HG02938 (cell line): ENCODE measurements around the gene YIPF1.
"Not testable (repeated sequence)": the region's sequence is repeated elsewhere in the genome, so short reads cannot be mapped to it uniquely, and the experiment has no call there.

ENCODE experiments used
- ATAC-seq: cut with Tn5 transposase; IDR thresholded peaks from one replicate; pipeline ENCODE4 v1.9.1; 2021; ENCODE audit warnings: mild to moderate bottlenecking, moderate library complexity; ENCODE audit not compliant: unreplicated experiment

Gene YIPF1

DNA sequence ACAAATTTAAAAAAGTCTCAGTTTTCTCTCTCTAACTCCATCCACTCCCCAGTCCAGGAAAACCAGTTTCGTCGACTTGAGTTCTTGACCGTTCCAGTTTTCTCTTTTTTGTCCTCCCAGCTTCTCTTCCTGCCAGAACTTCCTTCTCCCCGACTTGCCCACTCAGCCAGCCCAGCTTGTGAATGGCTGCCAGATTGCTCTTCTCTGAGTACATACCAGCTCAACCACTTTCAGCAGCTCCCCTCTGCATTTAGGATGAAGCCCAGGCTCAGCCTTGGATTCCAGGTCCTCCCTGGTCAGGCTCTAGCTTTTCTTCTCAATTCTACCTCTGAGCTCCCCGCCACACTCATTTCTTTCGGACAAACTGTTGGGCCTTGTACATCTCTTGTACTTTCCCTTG is 5.8 kb upstream of the YIPF1 start:
- ATAC-seq, result no peak

DNA sequence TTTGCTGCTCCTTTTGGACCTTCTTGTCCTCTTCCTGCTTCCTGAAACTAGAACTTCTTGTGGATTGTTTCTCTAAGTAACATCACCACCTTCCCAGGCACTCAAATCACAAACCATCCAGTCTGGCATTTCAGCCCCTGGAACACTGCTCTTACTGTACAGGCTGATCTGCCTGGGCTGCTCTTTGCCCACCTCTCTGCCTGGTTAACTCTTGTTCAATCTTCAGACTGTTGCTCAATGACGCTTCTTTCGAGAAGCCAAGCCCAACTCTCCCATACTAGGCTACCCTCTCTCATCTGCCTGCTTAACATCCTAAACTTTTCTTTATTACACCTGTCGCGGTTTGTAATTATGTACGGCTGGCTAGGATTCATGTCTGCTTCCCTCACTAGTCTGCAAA is 5.0 kb upstream of the YIPF1 start:
- no peak for ATAC-seq

GRCh38 chr1:53893999-53894636 is 4.5 kb upstream of the YIPF1 start, which contains the start of gene DIO1:
DIO1 (plus strand) TSS chr1:53894187; CDS start chr1:53894211, 24 bp downstream.
- ATAC-seq, result no peak

GRCh38 chr1:53892911-53893310 is 3.3 kb upstream of the YIPF1 start:
- no peak for ATAC-seq

DNA sequence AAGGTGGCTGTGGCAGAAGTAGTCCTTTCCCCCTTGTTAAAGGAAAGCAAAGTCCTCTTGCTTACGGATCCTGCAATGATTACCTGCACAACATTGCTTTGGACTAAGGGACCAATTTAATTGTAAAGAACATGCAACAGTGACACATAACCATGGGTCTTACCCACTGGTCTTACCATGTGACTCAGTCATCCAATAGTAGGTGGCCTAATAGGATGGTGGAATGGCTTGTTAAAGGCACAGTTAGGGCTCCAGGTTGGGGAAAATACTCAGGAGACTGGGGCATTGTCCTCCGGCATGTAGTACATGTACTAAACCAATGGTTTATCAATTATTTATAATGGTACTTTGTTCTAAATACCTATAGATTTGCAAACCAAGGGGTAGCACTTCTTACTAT is 2.1 kb upstream of the YIPF1 start:
- no peak for ATAC-seq

- no peak for ATAC-seq
Observed at GRCh38 chr1:53891018-53891417, 1.4 kb upstream of the YIPF1 start.

- no peak for ATAC-seq
Observed at GRCh38 chr1:53890522-53890941, 935 bp upstream of the YIPF1 start.

DNA sequence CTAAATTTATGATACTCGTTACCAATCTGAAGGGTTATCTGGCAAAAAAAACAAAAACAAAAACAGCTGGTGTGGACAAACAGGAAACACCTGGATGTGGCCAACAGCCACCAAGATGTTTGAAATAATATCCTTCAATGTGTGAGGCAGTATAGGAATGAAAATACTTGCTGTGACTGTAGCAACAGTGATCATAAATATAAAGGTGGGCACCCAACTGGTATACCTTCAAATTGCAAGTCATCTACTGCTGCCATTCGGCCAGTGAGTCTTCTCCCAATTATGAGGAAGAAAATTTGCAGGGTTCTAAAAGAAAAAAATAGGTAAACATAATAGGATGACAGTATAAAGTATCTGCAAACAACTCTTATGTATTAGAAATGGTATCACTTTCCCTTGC is 916 bp downstream of the YIPF1 start:
- ATAC-seq, result no peak

DNA sequence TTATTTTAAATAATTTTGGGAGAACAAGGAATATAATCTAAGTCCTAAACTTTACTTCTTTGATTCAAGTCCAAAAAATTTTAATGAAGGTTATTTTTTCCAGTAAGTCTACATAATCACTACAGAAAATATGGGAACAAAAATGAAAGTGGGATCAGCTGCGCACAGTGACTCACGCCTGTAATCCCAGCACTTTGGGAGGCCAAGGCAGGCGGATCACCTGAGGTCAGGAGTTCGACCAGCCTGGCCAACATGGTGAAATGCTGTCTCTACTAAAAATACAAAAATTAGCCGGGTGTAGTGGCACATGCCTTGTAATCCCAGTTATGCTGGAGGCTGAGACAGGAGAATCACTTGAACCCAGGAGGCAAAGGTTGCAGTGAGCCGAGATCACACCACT is 6.0 kb downstream of the YIPF1 start:
- not testable (repeated sequence) for ATAC-seq

GRCh38 chr1:53881853-53882252 is 7.7 kb downstream of the YIPF1 start:
- ATAC-seq, result not testable (repeated sequence)

DNA sequence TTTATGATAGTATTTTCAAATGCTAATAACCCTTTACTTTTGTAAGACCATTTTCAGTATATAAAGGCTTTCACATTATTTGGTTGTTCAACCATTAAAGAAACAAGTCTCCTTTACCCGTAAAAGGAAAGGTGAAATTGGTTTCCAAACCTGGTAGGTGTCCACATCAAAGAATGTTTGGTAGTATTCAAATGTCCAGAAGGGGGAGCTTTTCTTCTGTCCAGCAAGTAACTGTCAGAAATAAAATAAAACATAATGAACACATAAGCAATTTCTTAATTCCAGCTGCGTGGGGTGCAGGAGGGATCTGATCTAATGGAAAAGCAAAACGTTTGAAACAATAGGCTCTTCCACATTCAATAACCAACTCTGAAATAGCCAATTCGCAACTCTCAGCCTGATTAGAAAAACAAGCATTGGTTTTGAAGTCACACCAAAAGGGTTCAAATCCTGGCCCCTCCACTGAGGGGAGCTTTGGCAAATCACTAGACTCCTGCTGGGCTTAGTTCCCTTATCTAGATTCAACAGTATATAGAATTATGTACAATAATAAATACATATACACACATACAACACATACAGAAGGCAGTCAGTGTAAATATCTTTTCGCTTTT is 11.0 kb downstream of the YIPF1 start:
- ATAC-seq, result no peak

- not testable (repeated sequence) for ATAC-seq
Observed at GRCh38 chr1:53875150-53875549, 14.4 kb downstream of the YIPF1 start.

DNA sequence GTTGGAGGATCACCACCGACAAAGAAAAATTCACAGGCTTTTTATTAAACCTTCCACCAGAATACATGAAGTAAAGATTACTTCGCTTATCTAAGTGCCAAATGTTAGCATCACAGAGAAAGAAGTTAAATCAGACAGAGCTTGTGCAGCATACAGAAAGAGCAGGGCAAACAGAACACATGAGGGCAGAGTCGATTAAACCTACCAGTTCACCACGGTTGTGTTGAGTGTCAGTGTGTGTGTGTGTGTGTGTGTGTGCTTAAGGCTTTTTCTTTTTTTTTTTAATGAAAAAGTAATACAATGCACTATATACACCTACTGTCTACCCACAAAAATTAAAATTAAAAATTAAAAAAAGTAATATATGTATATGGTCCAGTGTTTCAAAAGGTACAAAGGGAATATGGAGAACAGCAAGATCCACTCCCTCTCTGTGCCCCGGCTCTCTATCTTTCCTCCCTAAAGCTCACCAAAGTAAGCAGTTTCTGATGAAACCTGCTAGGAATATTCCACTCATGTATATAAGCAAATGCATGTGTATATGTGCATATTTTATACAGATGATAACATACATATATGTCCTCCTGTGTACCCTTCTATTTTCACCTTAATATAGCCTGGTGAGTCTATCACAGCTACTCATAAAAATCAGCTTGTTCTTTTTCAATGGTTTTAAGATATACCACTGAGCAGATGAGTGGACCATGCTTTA is 17.7 kb downstream of the YIPF1 start:
- ATAC-seq, result no peak

DNA sequence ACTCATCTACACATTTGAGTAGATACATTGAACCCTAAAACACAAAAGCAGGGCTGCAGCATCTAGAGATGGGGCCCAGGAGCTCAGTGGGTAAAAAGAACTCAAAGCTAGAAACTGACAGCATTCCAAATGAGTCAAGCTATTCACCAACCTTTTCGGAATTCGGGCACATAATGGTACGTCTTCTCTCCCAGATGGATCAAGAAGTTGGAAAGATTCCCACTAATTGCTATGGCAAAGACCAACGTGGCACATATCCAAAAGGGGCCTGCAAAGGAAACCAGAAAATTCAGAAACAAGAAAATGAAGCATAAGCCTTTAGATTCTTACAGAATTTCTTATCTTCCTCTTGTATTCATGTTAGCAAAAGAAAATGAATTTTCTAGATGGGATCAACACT is 18.4 kb downstream of the YIPF1 start:
- no peak for ATAC-seq

DNA sequence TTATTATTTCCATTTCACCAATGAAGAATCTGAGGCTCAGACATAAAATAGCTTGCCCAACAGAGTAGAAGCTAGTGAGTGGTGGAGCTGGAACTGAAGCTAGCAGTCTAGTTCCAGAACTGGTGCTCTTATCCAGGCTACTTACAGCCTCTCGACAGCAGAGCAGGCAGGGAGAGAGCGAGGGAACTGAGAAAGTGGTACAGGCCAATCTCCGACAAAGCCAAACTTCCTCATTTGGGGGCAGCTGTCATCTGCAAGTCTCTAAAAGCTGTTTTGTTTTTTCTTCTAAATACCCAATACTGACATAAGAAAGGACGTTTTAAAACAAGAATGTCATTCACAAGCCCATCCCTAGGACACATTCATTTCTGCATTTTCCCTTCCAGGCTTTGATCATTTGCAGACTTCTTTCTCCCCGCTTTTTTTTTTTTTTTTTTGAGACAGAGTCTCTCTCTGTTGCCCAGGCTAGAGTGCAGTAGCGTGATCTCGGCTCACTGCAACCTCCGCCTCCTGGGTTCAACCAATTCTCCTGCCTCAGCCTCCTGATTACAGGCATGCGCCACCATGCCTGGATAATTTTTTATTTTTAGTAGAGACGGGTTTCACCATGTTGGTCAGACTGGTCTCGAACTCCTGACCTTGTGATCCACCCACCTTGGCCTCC is 20.0 kb downstream of the YIPF1 start:
- ATAC-seq, result no peak

GRCh38 chr1:53868565-53868964 is 21.0 kb downstream of the YIPF1 start:
- ATAC-seq, result no peak

DNA sequence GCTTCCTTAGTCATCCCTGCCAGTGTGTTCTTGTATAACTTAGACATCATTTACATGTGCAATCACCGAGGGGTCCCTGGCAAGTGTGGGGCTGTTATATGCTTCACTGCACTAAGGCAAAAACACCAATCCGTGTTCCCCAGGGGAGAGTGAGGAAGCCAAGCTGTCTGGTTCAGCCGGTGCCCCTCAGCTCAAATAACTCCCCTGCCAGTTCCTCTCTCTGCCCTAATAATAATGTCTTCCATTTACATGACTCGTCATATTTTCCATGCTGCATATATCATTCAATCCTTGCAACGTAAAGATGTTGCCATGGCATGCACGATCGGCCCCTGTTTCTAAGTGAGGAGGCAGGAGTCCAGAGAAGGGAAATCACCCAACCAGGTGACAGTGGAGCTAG is 27.1 kb downstream of the YIPF1 start:
- ATAC-seq, result no peak

- no peak for ATAC-seq
Observed at GRCh38 chr1:53860967-53861411, 28.6 kb downstream of the YIPF1 start.

- ATAC-seq, result no peak
Observed at GRCh38 chr1:53851571-53852285, 37.9 kb downstream of the YIPF1 start.

DNA sequence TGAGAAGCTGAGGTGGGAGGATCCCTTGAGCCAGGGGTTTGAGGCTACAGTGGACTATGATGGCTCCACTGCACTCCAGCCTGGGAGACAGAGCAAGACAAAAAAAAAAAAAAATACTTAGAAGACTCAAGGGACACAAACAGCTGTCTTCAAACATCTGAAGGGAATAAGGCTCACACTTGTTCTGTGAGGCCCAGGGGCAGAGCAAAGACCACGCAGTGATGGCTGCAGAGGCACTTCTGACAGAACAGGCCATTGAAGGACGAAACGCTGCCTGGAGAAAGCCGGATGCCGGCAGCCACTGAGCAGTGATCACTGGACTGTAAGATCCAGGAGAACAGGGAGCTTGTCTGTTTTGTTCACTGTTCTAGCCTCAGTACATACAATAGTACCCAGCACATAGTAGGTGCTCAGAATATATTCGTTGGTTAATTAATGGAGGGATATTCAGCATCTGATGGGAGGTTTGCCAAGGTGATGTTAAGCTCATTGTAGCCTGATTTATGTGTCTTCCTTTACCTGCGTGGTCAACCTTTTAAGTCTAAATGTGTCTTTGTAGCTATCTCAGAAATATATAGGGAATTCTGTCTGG is 39.4 kb downstream of the YIPF1 start:
- ATAC-seq, result no peak

GRCh38 chr1:53847980-53848379 is 41.6 kb downstream of the YIPF1 start:
- no peak for ATAC-seq
